HepG2 (cell line): Measurements from ENCODE around the gene UBE2O. TPM values are rescaled to one million over a fixed set of nuclear protein-coding genes. Genes with fewer than 3 reads are reported as not detected.

Source experiments
- ARID2 ChIP-seq: sonication (generic); formaldehyde crosslinking; IDR thresholded peaks from 2 replicates; pipeline ENCODE4 v1.8.1; 2022; ENCODE audit warnings: mild to moderate bottlenecking, missing genetic modification reagents, borderline replicate concordance
- BRD4 ChIP-seq: sonication (generic); formaldehyde crosslinking; IDR thresholded peaks from 2 replicates; pipeline ENCODE4 v1.4.0; 2020; ENCODE audit warnings: missing genetic modification reagents
- CEBPG ChIP-seq: IDR thresholded peaks from 2 replicates; pipeline ENCODE4 v1.6.1; 2016
- ELF3 ChIP-seq: IDR thresholded peaks from 2 replicates; pipeline ENCODE4 v1.6.1; 2016; ENCODE audit warnings: missing genetic modification reagents, missing compliant biosample characterization
- ETV5 ChIP-seq: IDR thresholded peaks from 2 replicates; pipeline ENCODE4 v1.6.1; 2018; ENCODE audit warnings: missing biosample characterization, missing genetic modification reagents, inconsistent platforms, borderline replicate concordance
- EZH2 ChIP-seq: conservative IDR thresholded peaks from 2 replicates; pipeline ENCODE4 v1.6.1; 2012; ENCODE audit warnings: mild to moderate bottlenecking, low read depth, low read length, moderate library complexity
- KDM5A ChIP-seq: fragments of 200-600 bp; sonication (generic); IDR thresholded peaks from 2 replicates; pipeline ENCODE4 v1.7.0; 2018; ENCODE audit warnings: antibody characterized with exemption, mild to moderate bottlenecking, low read length, borderline replicate concordance
- MATR3 ChIP-seq: sonication (generic); formaldehyde crosslinking; IDR thresholded peaks from 2 replicates; pipeline ENCODE4 v1.4.0; 2020; ENCODE audit warnings: missing genetic modification reagents
- PAF1 ChIP-seq: IDR thresholded peaks from 2 replicates; pipeline ENCODE4 v1.6.1; 2016; ENCODE audit warnings: missing genetic modification reagents, missing compliant biosample characterization
- PBX2 ChIP-seq: IDR thresholded peaks from 2 replicates; pipeline ENCODE4 v1.6.1; 2016; ENCODE audit warnings: control low read depth
- SALL1 ChIP-seq: sonication (generic); formaldehyde crosslinking; IDR thresholded peaks from 2 replicates; pipeline ENCODE4 v1.8.0; 2022; ENCODE audit warnings: mild to moderate bottlenecking, missing genetic modification reagents
- SKI ChIP-seq: fragments of 450-650 bp; IDR thresholded peaks from one replicate; pipeline ENCODE4 v1.6.1; 2018; ENCODE audit warnings: mild to moderate bottlenecking; ENCODE audit not compliant: partially characterized antibody
- SSRP1 ChIP-seq: IDR thresholded peaks from 2 replicates; pipeline ENCODE4 v1.6.1; 2016; ENCODE audit warnings: control low read depth
- STAG1 ChIP-seq: sonication (generic); formaldehyde crosslinking; IDR thresholded peaks from 2 replicates; pipeline ENCODE4 v1.4.0; 2020; ENCODE audit warnings: missing genetic modification reagents
- TEAD2 ChIP-seq: sonication (generic); formaldehyde crosslinking; IDR thresholded peaks from 2 replicates; pipeline ENCODE4 v1.9.0; 2021; ENCODE audit warnings: missing genetic modification reagents
- TIGD3 ChIP-seq: sonication (generic); formaldehyde crosslinking; IDR thresholded peaks from 2 replicates; pipeline ENCODE4 v1.5.1; 2020; ENCODE audit warnings: mild to moderate bottlenecking, missing genetic modification reagents, borderline replicate concordance
- TOE1 ChIP-seq: sonication (generic); formaldehyde crosslinking; IDR thresholded peaks from 2 replicates; pipeline ENCODE4 v1.4.0; 2020; ENCODE audit warnings: mild to moderate bottlenecking, missing genetic modification reagents
- WIZ ChIP-seq: sonication (generic); formaldehyde crosslinking; IDR thresholded peaks from 2 replicates; pipeline ENCODE4 v1.5.1; 2020; ENCODE audit warnings: mild to moderate bottlenecking, missing genetic modification reagents
- ZFP37 ChIP-seq: sonication (generic); formaldehyde crosslinking; IDR thresholded peaks from 2 replicates; pipeline ENCODE4 v1.4.0; 2020; ENCODE audit warnings: missing genetic modification reagents, borderline replicate concordance
- ZFP62 ChIP-seq: sonication (generic); formaldehyde crosslinking; IDR thresholded peaks from 2 replicates; pipeline ENCODE4 v1.4.0; 2020; ENCODE audit warnings: missing genetic modification reagents
- ZNF224 ChIP-seq: sonication (generic); formaldehyde crosslinking; IDR thresholded peaks from 2 replicates; pipeline ENCODE4 v1.5.0; 2020; ENCODE audit warnings: mild to moderate bottlenecking, missing genetic modification reagents
- ZNF230 ChIP-seq: sonication (generic); formaldehyde crosslinking; IDR thresholded peaks from 2 replicates; pipeline ENCODE4 v1.4.0; 2020; ENCODE audit warnings: mild to moderate bottlenecking, missing genetic modification reagents
- ZNF281 ChIP-seq: sonication (generic); formaldehyde crosslinking; IDR thresholded peaks from 2 replicates; pipeline ENCODE4 v1.4.0; 2020; ENCODE audit warnings: missing genetic modification reagents, borderline replicate concordance
- ZNF430 ChIP-seq: sonication (generic); formaldehyde crosslinking; IDR thresholded peaks from 2 replicates; pipeline ENCODE4 v1.9.0; 2021; ENCODE audit warnings: mild to moderate bottlenecking, missing genetic modification reagents
- ZNF839 ChIP-seq: sonication (generic); formaldehyde crosslinking; IDR thresholded peaks from 2 replicates; pipeline ENCODE4 v1.4.0; 2020; ENCODE audit warnings: missing genetic modification reagents, mild to moderate bottlenecking, borderline replicate concordance
- ZSCAN20 ChIP-seq: sonication (generic); formaldehyde crosslinking; IDR thresholded peaks from 2 replicates; pipeline ENCODE4 v1.4.0; 2020; ENCODE audit warnings: missing genetic modification reagents, mild to moderate bottlenecking, borderline replicate concordance
- polyA plus RNA-seq, 8 experiments: library from polyadenylated mRNA; depleted of rRNA in 3 of 8; stranded (reverse) in 7 of 8; unstranded in 1 of 8; fragments of >200 nt; fragmentation: Illumina TruSeq in 4 of 8; extraction: Trizol in 4 of 8; gene quantifications; 2 replicates each; pipeline versions ENCODE4 v1.2.1 to v1.2.3, GENCODE V29; 2011 to 2016; ENCODE audit warnings: low read depth in 4 of 8, missing spikeins in 1 of 8, mixed read lengths in 1 of 8; ENCODE audit not compliant: insufficient read depth in 1 of 8
- total RNA-seq, 5 experiments: library from RNA; depleted of rRNA; stranded (reverse); fragments of >200 nt; fragmentation: Illumina TruSeq; extraction: Trizol; gene quantifications; 2 replicates each; pipeline ENCODE4 v1.2.3, GENCODE V29; 2016; ENCODE audit warnings: low read depth in 1 of 5
- TF ChIP-seq, protein P1 (sequence below): sonication (generic); formaldehyde crosslinking; IDR thresholded peaks from 2 replicates; pipeline ENCODE4 v1.4.0; 2020; ENCODE audit warnings: mild to moderate bottlenecking, missing genetic modification reagents

Gene UBE2O
- total and polyA plus RNA-seq, 2 of the 13 experiments (the other 11 are each of a cell fraction or from before 2014, with no cell fraction given) = 21.5 to 23.5 TPM

DNA sequence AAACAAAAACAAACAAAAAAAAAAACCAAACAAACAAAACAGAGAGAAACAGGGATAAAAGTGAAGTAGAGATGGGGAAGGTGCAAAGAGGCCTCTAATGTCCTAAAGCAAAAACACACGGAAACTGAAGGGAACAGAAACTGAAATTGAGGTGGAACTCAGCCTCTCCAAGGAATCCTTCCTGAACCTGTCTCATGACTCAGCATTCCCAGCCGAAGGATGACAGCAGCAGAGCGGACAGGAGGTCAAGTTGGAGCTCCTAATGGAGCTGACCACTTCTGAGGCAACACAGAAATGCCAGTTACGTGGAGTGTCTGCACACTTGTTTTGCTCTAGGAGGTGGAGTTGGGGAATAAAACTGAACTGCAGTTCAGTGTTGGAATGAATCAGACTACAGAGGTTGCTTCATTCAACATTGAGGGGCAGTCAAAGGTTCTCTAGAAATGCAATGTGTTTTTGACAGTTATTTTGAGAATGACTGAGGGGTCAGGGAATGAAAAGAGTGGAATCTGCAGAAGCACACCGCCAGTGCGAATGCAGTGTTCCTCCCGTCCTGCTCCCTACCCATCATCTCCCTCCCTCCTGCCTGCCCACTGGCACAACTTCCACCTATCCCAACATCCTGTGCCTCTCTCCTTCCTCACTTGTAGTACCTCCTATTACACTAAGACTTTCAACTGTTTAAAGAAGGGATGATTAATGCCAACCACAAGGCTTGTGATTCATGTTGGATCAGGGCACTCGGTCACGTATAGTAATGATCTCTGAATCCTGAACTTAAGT is 6.3 kb downstream of the UBE2O start (continued):
- TF ChIP-seq EZH2 (no peak), CEBPG (CRISPR knock-in tag) (peak; percentile 61), KDM5A (no peak), SSRP1 (CRISPR knock-in tag) (no peak), SKI (no peak), ZNF430 (0 out of 2 replicates have a peak, but pooled peaks have one; percentile 52), TOE1 (CRISPR knock-in tag) (no peak), SALL1 (CRISPR knock-in tag) (no peak; the same call in 1 of the 2 replicates), ZSCAN20 (CRISPR knock-in tag) (no peak), ARID2 (no peak), STAG1 (CRISPR knock-in tag) (no peak), MATR3 (CRISPR knock-in tag) (no peak), WIZ (no peak), BRD4 (CRISPR knock-in tag) (no peak), TIGD3 (no peak), ZNF281 (CRISPR knock-in tag) (peak; percentile 23; the same call in 1 of the 2 replicates), ETV5 (peak; percentile 27; the same call in 1 of the 2 replicates), TEAD2 (no peak), ZFP37 (CRISPR knock-in tag) (no peak), ZNF230 (CRISPR knock-in tag) (no peak), ZNF224 (no peak), ZNF839 (CRISPR knock-in tag) (no peak), PBX2 (no peak), ELF3 (CRISPR knock-in tag) (no peak), ZFP62 (CRISPR knock-in tag) (no peak), PAF1 (CRISPR knock-in tag) (no peak)
- TF ChIP-seq, protein P1, sequence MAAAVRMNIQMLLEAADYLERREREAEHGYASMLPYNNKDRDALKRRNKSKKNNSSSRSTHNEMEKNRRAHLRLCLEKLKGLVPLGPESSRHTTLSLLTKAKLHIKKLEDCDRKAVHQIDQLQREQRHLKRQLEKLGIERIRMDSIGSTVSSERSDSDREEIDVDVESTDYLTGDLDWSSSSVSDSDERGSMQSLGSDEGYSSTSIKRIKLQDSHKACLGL (CRISPR knock-in tag) = no peak
